Amniotic epithelial cell (primary cell): ENCODE data around the gene BSPH1.
"Not testable (repeated sequence)": the region's sequence is repeated elsewhere in the genome, so short reads cannot be mapped to it uniquely, and the experiment has no call there.

Source experiments
- DNase-seq: peaks from one replicate; pipeline ENCODE4 v3.0.0-alpha.2; 2010; ENCODE audit warnings: low read depth

BSPH1 gene

DNA sequence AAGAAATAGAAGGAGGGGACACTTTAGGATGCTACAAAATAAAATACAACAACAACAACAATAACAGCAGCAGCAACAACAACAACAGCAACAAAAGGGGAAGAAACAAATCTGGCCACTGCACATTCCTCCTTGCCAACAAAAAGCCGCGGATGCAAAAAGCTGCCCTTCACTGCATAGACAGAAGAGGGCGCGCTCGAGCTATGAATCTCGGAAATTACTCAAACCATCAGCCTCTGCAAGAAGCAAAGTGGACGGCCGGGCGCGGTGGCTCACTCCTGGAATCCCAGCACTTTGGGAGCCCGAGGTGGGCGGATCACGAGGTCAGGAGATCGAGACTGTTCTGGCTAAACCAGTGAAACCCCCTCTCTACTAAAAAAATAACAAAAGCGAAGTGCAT, 71.9 kb downstream of the BSPH1 start:
- not testable (repeated sequence) for DNase-seq
